ENCODE results near the gene TCEAL5.
"Not testable (repeated sequence)": the region's sequence is repeated elsewhere in the genome, so short reads cannot be mapped to it uniquely, and the experiment has no call there.

The TCEAL5 gene

GRCh38 chrX:103234869-103235268 is 41.7 kb downstream of the TCEAL5 start:
- DNase-seq (ENCODE audit: low spot score) = no peak

- no peak for DNase-seq (ENCODE audit: low spot score)
Observed at GRCh38 chrX:103233263-103233662, 43.3 kb downstream of the TCEAL5 start.

- DNase-seq (ENCODE audit: low spot score) = not testable (repeated sequence)
Observed at GRCh38 chrX:103225918-103226317, 50.6 kb downstream of the TCEAL5 start.

All from hematopoietic multipotent progenitor cell treated with erythropoietin and hydrocortisone succinate and interleukin-3 and kit ligand, for 17 days (in vitro differentiated cells).